Osteoblast (primary cell): Measurements from ENCODE around the gene CTNNAL1. TPM values are rescaled to one million over a fixed set of nuclear protein-coding genes. Genes with fewer than 3 reads are reported as not detected.

ENCODE experiments used
- DNase-seq: peaks from one replicate; pipeline ENCODE4 v3.0.0; 2011; ENCODE audit warnings: low spot score, mixed read lengths; ENCODE audit not compliant: insufficient read length; ENCODE audit errors: missing footprints
- H2AFZ ChIP-seq: 2 replicates; pipeline ENCODE4 v1.6.0; 2011; ENCODE audit warnings: mild to moderate bottlenecking, low read length
- H3K27ac ChIP-seq: 2 replicates; pipeline ENCODE4 v1.5.1; 2011; ENCODE audit warnings: mild to moderate bottlenecking, low read depth, low read length, moderate library complexity
- H3K27me3 ChIP-seq: 2 replicates; pipeline ENCODE4 v1.6.0; 2012; ENCODE audit warnings: mild to moderate bottlenecking, control low read depth, inconsistent platforms, low read length, moderate library complexity; ENCODE audit not compliant: insufficient read depth
- H3K36me3 ChIP-seq: 2 replicates; pipeline ENCODE4 v1.5.1; 2011; ENCODE audit warnings: mild to moderate bottlenecking, low read length, control low read depth, moderate library complexity; ENCODE audit not compliant: insufficient read depth
- H3K4me1 ChIP-seq: 2 replicates; pipeline ENCODE4 v1.5.1; 2011; ENCODE audit warnings: mild to moderate bottlenecking, low read length, control low read depth, moderate library complexity; ENCODE audit not compliant: insufficient read depth
- H3K4me2 ChIP-seq: 2 replicates; pipeline ENCODE4 v1.6.0; 2011; ENCODE audit warnings: mild to moderate bottlenecking, low read length; ENCODE audit not compliant: insufficient read depth
- H3K4me3 ChIP-seq: fragments of 200-600 bp; sonication (generic); 3 replicates; pipeline ENCODE4 v1.5.1; 2012; ENCODE audit warnings: mild to moderate bottlenecking, low read length, inconsistent platforms; ENCODE audit not compliant: insufficient read depth
- H3K79me2 ChIP-seq: 2 replicates; pipeline ENCODE4 v1.6.0; 2012; ENCODE audit warnings: mild to moderate bottlenecking, low read length, control low read depth, inconsistent platforms; ENCODE audit not compliant: insufficient read depth
- H3K9me3 ChIP-seq: 2 replicates; pipeline ENCODE4 v1.5.1; 2011; ENCODE audit warnings: low read depth, low read length, control low read depth
- H4K20me1 ChIP-seq: 2 replicates; pipeline ENCODE4 v1.6.0; 2012; ENCODE audit warnings: mild to moderate bottlenecking, low read length, control low read depth; ENCODE audit not compliant: insufficient read depth
- total RNA-seq: library from RNA; depleted of rRNA; stranded (reverse); fragments of >200 nt; gene quantifications from 2 replicates; pipeline ENCODE4 v1.2.3, GENCODE V29; 2012
- TF ChIP-seq, protein P1 (sequence below): IDR thresholded peaks from 2 replicates; pipeline ENCODE4 v1.5.1; 2011; ENCODE audit warnings: mild to moderate bottlenecking, low read depth, low read length, moderate library complexity; ENCODE audit errors: extremely low read depth

Gene CTNNAL1
- total RNA-seq, 1 donor: 118 TPM

DNA sequence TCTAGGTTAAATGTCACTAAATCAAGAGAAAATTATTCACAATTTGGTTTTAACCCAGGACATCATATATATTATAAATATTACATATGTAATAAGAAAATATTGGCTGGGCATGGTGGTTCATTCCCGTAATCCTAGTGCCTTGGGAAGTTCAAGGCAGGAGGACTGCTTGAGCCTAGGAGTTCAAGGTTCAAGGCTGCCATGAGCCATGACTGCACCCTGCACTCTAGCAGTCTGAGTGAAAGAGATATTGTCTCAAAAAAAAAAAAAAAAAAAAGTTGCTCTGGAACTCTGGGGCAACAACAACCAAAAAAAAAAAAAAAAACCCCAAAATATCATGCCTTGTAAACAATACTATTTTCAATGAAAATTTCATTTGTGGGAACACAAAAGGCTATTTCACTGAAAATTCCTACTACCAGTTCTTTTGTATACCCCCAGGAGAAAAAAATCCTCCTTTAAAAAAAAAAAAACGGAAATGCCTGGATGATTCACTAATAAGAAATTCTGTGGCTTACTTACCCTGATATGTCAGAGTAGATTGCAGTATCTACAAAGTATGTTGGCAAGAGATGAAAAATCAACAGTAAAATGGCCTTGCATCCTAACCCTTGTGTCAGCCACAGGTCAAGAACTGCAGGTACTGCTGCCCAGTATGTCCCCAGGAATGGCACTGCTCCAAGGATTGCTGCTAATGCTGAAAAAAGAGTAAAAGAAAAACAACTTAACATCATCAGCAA is 22.6 kb upstream of the CTNNAL1 start:
- Histone ChIP-seq H3K4me3 (no peak overlapping the region), H3K36me3 (peaks cover 18% of the 10 kb centered on the region), H3K27ac (peak overlapping the region; percentile 65), H3K4me1 (peaks cover 39% of the 10 kb centered on the region), H3K9me3 (no peaks in the 10 kb centered on the region), H2AFZ (no peak overlapping the region), H4K20me1 (no peaks in the 10 kb centered on the region), H3K4me2 (peak overlapping the region; percentile 70), H3K79me2 (peaks cover 10% of the 10 kb centered on the region), H3K27me3 (no peaks in the 10 kb centered on the region)
- DNase-seq: no peak
- TF ChIP-seq, protein P1, sequence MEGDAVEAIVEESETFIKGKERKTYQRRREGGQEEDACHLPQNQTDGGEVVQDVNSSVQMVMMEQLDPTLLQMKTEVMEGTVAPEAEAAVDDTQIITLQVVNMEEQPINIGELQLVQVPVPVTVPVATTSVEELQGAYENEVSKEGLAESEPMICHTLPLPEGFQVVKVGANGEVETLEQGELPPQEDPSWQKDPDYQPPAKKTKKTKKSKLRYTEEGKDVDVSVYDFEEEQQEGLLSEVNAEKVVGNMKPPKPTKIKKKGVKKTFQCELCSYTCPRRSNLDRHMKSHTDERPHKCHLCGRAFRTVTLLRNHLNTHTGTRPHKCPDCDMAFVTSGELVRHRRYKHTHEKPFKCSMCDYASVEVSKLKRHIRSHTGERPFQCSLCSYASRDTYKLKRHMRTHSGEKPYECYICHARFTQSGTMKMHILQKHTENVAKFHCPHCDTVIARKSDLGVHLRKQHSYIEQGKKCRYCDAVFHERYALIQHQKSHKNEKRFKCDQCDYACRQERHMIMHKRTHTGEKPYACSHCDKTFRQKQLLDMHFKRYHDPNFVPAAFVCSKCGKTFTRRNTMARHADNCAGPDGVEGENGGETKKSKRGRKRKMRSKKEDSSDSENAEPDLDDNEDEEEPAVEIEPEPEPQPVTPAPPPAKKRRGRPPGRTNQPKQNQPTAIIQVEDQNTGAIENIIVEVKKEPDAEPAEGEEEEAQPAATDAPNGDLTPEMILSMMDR: no peak

DNA sequence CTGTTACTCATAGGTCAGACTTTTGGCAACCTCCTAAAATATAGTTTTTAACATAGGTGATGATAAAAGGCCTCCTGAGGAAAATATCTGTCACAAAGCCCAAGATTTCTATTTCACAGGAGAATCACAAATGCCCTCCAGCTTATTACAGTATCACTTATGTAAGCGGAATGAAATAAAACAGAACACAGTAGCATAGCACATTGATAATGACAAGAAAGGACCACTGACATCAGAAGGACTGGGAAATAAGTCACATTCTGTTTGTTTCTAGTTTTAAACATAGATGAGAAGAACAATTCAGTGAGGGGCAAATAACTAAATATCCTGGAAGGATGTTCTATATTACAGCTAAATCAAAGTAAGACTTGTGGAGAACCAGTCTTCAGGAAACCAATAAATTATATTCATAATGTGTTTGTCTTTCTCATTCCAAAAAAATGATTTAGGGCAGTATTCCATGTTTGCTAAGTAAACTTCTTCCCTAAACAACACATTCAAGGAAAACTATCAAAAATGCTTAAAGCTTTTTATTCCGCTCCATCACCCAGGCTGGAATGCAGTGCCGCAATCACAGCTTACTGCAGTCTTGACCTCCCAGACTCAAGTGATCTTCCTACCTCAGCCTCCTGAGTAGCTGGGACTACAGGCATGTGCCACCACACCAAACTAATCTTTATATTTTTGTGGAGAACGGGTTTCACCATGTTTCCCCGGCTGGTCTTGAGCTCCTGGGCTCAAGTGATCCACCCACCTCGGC is 20.8 kb upstream of the CTNNAL1 start:
- DNase-seq: no peak
- Histone ChIP-seq H4K20me1 (no peaks in the 10 kb centered on the region), H3K4me1 (peaks cover 39% of the 10 kb centered on the region), H3K79me2 (peaks cover 10% of the 10 kb centered on the region), H3K27ac (peak overlapping the region; percentile 41), H3K9me3 (no peaks in the 10 kb centered on the region), H3K4me2 (no peak overlapping the region), H3K27me3 (no peaks in the 10 kb centered on the region), H2AFZ (no peak overlapping the region), H3K36me3 (peaks cover 18% of the 10 kb centered on the region), H3K4me3 (no peak overlapping the region)
- TF ChIP-seq, protein P1: no peak

DNA sequence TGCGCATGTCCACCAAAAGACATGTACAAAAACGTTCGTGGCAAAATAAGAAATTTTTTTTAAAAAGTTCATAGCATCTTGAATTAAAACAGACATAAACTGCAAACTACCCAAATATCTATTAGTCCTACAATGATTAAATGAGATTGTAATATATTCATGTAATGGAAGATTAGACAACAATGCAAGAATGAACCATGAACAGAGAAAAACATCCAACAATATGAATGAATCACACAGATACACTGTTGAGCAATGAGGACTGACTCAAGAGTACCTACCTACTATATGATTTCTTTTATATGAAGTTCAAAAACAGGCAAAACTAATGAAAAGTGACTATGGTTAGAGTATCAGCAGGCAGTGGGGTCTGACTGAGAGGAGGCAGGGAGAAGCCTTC is 17.9 kb upstream of the CTNNAL1 start:
- H3K4me2 ChIP-seq: no peak overlapping the region
- H4K20me1 ChIP-seq: no peaks in the 10 kb centered on the region
- DNase-seq: no peak

More for the DNA sequence above, 17.9 kb upstream of the CTNNAL1 start:
- Histone ChIP-seq H3K36me3 (peaks cover 18% of the 10 kb centered on the region), H3K27ac (no peak overlapping the region), H2AFZ (no peak overlapping the region), H3K9me3 (no peaks in the 10 kb centered on the region), H3K79me2 (peaks cover 12% of the 10 kb centered on the region), H3K27me3 (no peaks in the 10 kb centered on the region), H3K4me1 (peaks cover 24% of the 10 kb centered on the region), H3K4me3 (no peak overlapping the region)
- TF ChIP-seq, protein P1: no peak
